Gastrocnemius medialis (tissue), 4 donors: ENCODE data around the gene SAP130.

Source experiments
- POLR2A ChIP-seq, 2 donors: fragments of 450-650 bp; IDR thresholded peaks; one replicate each; pipeline ENCODE4 v1.6.1; 2017; ENCODE audit warnings: antibody characterized with exemption in 2 of 2, mild to moderate bottlenecking in 2 of 2, moderate library complexity in 2 of 2
- TF ChIP-seq, protein P1 (sequence below), 5 experiments: fragments of 450-650 bp in 3 of 5; fragments of 200-600 bp in 2 of 5; sonication (generic) in 2 of 5; IDR thresholded peaks in 4 of 5; conservative IDR thresholded peaks in 1 of 5; 1 replicate in 4 of 5; 2 replicates in 1 of 5; pipeline ENCODE4 v1.5.1; 2016 to 2019; ENCODE audit warnings: antibody characterized with exemption in 5 of 5, mild to moderate bottlenecking in 3 of 5, moderate library complexity in 3 of 5

DNA sequence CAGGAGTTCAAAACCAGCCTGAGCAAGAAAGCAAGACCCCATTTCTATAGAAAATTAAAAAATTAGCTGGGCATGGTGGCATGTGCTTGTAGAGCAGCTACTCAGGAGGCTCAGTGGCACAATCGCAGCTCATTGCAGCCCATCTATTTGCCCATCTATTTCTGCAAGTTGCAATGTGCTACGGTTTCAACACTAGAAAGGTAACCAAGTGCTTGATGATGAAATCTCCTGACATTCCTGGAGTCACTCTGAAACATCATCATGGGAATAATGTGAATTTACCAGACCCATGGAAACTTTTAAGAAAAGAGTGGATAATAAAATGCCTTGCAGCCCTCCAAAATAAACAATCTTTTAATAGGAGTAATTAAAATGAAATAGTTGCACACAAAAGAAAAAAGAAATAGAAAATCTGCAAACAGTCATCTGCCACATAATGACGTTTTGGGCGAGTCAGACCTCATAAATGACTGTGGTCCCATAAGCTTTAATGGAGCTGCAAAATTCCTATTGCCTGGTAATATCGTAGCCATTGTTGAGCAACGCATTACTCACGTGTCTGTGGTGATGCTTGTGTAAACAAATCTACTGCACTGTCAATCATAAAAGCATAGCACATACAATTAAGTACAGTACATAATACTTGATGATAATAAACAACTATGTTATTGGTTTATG, 95.5 kb downstream of the SAP130 start:
- TF ChIP-seq, protein P1, sequence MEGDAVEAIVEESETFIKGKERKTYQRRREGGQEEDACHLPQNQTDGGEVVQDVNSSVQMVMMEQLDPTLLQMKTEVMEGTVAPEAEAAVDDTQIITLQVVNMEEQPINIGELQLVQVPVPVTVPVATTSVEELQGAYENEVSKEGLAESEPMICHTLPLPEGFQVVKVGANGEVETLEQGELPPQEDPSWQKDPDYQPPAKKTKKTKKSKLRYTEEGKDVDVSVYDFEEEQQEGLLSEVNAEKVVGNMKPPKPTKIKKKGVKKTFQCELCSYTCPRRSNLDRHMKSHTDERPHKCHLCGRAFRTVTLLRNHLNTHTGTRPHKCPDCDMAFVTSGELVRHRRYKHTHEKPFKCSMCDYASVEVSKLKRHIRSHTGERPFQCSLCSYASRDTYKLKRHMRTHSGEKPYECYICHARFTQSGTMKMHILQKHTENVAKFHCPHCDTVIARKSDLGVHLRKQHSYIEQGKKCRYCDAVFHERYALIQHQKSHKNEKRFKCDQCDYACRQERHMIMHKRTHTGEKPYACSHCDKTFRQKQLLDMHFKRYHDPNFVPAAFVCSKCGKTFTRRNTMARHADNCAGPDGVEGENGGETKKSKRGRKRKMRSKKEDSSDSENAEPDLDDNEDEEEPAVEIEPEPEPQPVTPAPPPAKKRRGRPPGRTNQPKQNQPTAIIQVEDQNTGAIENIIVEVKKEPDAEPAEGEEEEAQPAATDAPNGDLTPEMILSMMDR (IDR thresholded peaks at IDR 0.05 in 4 of 5, conservative IDR thresholded peaks at IDR 0.05 in 1 of 5) = no peak
- no peak for TF ChIP-seq POLR2A (IDR thresholded peaks at IDR 0.05)
